ENCODE results near the gene IGLL5. TPM values are rescaled to one million over a fixed set of nuclear protein-coding genes. Genes with fewer than 3 reads are reported as not detected.
A peak's percentile ranks its signal among the peaks of the same experiment; 100 is the strongest.

IGLL5 gene
- total RNA-seq, 1 experiment from 2014 or later, result not detected

DNA sequence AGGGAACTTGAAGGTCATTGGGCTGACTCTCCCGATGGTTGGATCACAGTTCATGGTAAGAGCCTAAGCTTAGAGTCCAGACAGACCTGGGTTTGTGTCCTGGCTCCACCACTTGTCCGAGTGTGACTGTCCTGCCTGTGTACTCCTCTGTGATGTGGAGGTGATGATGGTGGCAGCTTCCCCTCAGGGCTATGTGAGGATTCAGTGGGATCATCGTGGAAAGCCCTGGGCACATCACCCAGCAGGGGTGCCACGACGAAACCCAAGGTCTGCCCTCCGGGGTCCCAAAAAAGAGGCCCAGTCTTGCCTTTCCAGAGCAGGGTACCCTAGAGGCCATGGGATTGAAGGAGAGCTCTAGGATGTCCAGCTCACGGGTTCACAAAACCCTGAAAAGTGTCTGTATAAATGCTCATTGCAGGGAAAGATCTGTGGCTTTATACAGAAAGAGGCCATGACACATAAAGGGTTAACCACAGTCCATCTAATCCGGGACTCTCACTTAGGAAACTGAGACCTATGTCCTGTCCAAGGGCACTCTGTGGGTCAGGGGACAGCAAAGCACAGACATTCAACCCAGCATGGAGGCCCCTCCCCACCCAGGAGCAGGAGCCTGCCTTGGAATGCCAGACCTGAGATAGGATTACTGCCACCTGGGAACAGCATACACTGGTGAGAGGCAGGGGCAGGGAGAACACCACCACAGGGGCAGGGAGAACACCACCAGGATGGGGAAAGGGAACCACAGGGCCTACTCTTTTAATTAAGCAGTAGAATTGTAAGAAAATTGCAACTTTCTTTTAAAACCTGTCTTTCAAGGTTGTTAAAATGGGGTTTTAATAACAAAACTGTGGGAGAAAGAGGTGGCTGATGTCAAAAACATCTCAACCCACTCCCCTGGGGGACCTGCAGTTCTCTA lies 51.3 kb downstream of the IGLL5 start:
- no peak for DNase-seq (ENCODE audit: low spot score)

DNA sequence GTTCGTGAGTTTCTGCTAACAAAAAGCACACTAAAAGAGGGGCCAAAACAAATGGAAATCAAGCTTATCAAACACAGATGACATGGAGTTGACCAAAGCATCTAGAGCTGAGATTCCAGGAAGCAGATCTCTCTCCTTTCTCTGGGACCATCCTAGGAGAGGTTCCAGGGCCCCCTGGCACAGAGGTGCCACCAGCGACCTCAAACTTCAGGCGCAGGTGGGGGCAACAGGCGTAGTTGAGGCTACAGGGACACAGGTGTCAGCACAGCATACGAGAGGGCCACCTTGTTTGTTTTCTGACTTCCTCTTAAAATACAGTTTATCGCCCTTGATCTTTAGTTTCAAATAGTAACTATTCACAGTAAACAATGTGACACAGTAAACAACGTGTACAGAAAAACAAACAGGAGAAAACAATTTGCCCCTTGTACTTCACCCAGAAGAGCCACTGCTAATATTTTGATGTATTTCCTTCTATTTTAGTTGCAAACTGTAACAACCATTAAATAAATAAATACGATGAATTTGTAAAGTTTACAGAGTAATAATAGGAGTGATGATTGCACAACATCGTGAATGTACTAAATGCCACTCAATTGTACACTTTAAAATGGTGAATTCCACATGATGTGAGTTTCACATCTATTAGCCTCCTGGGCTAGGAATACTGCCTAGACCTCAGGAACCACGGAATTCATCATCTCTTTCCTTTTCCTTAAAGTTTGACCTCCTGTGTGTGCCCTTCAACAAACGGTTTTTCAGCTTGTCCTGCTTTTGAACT lies 52.2 kb downstream of the IGLL5 start:
- DNase-seq (ENCODE audit: low spot score), result no peak

DNA sequence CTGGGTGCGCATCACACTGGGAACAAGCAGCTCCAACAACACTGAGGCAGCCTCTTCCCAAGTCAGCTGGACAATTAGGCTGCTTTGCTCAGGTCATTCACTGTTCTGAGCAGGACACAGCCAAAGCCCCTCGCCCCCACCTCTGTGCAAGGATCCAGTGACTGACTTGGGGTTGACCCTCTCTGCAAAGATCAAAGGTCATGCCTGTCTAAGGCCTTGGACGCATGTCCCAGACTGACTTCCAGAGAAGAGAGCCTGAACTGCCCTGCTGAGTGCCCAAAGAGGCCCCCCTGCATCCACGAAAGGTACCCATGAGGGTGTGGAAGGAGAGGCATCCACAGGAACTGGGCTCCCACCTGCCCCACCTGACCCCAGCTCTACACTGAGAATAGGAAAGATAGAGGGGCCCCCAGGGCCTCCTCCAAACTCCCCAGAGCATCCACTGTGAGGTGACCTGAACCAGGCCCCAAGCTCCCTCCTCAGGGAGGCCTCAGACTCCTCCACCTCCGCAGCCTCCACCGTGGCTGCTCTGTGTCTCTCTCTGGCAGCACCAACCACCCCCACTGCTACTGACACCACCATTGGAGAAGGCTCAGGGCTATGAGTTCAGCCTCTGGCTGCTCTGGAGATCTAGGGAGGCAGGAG lies 53.5 kb downstream of the IGLL5 start:
- DNase-seq (ENCODE audit: low spot score), result no peak

DNA sequence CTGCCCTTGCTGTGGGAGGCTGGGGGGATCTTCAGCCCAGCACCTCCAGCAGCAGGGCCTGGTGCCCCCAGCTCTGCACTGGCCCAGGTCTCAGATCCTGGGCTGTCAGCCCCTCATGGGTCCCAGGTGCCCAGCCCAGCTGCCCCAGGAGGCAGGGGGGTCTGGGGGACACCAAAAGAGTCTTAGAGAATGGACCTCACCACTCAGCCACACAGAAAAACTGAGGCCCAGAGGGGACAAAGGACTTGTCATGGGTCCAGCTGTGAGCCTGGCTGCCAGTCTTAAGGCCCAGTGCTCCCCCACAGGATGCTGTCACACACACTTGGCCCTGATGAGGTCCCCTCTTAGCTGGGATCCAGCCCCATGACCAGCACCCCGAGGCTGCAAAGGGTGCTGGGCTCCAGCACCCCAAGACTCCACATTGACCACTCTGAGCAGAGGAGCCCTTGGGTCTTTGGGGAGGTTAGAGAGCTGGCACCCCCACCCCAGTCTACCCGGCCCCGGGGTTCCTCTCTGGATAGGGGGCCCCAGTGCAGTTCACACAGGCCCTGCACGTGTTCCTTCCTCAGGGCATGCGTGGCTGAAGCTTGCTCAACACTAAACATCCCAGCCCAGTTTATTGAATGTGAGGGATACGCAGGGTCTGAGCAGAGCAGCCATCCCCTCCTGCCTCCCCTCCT lies 54.4 kb downstream of the IGLL5 start:
- DNase-seq (ENCODE audit: low spot score), result no peak

DNA sequence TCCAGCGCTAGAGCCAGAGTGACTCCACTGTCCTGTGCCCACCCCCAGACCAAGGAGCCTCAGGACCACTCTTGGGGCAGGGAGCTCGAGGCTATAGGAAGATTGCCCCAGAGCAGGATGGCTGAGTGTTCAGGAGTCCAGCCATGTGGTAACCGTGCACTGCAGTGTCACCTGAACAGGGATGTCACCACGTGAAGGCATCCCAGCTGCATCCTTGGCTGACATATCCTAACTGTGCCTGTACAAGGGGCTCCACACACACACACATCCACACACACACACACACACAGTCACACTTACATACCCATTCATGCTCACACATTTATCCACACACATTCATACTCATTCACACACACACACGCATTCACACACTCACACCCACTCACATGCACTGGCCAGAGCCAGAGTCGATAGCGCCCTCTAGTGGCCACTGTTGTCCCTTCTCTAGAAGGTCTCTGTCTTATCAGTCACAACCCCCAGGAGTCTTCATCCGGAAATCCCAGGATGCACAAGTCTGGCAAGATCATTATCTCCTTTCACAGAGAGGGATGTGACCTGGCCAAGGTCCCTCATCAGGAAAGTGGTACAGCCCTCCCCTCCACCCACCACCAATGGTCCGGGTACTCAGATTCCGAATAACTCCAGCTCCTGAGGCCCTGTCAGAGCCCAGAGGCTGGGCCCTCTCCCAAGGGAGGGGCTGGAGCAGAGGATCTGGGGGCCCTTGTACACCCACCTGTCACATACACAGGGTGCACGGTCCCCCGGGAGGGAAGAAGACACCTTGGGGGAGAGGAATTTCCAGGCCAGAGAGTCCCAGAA lies 55.1 kb downstream of the IGLL5 start:
- peak; percentile 34 for DNase-seq (ENCODE audit: low spot score)

DNA sequence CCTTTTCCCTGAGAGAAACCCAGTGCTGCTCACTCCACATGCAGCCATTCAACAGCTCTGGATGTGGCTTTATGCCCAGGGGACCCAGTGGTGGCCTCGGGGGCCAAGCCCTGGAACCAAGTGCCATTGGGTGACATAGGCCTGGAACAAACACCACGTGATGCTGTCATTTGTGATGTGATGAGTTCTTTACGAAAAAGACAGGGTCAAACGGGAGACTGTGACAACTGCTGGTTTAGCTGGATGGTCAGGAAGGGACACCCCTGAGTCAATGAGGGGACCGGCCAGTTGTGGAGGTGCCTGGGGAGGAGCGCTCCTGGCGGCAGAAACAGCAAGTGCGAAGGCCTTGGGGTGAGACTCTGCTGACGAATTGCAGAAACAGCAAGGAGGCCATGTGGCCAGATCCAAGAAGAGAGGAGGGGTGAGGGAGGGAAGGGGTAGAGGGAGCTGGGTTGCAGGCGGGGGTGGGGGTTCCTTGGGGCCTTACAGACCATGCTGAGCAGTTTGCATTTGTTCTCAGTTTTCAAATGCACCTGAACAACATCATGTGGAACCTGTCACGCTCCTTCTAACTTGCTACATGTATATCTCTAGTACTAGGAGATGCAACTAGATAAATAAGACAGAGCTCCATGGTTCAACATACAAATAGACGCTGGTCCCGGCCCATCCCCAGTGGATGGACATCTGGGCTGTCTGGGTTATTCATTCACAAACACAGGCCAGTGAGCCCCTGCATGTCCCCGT lies 56.1 kb downstream of the IGLL5 start:
- no peak for DNase-seq (ENCODE audit: low spot score)

DNA sequence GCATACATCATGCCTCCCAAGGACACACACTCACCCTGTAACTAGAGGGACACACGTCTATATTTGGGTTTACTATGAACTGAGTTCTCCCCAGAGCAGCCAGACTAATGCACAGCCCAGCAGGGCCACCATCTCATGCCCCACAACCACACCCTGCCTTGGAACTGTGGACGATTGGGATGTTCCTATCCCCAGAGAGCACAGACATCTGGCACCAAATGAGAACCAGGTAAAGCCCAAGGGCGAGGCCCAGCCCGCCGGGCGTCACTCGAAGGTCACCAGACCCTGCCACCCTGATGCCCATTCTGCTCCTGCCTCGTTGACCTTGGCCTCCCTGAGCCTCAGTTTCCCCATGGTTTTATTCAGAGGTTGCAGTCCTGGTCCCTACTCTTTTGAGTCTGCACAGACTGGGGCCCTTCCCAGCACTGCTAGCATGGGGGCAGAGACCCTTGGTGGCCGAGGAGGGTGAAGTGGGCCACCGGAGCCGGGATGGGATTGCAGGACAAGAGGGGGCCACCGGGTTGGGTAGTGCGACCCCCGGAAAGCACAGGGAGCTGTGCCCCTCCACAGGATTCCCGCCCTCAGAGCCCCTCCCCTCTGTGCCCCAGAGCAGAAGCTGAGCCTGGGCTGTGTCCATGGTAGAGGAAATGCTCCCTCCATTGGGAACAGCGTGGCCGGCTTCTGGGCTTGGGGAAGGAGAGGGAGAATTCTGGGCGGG lies 56.8 kb downstream of the IGLL5 start:
- no peak for DNase-seq (ENCODE audit: low spot score)

DNA sequence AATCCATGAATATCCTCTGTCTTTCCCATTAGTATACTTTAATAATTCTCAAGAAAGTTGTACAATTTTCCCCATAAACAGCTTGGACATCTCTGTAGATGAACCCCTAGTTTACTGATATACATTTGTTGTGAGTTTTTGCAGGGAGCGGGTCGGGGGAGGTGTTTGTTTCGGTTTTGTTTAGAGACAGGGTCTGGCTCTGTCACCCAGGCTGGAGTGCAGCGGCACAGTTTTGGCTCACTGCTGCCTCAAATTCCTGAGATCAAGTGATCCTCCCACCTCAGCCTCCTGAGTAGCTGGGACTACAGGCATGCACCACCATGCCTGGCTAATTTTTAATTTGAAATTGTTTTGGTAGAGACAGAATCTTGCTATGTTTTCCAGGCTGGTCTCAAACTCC lies 57.6 kb downstream of the IGLL5 start:
- no peak for DNase-seq (ENCODE audit: low spot score)

Other genes starting within 250 kb of the IGLL5 start
- not detected in 2 replicates for gene GGTLC2, start 243.2 kb upstream of the IGLL5 start, total RNA-seq (2014; rRNA removed; shearing (Covaris generic))
- gene GNAZ, start 182.7 kb downstream of the IGLL5 start, total RNA-seq (2014; rRNA removed; shearing (Covaris generic)), result 2.3 and 3.4 TPM in 2 replicates